HEK293T (cell line): Measurements from ENCODE around the gene EDC4.

Source experiments
- ARNT ChIP-seq: fragments of 450-650 bp; IDR thresholded peaks from 2 replicates; pipeline ENCODE4 v1.6.1; 2017; ENCODE audit warnings: mild to moderate bottlenecking
- FOXM1 ChIP-seq: fragments of 450-650 bp; IDR thresholded peaks from 2 replicates; pipeline ENCODE4 v1.6.1; 2017; ENCODE audit warnings: mild to moderate bottlenecking, borderline replicate concordance
- SP1 ChIP-seq: fragments of 450-650 bp; IDR thresholded peaks from 2 replicates; pipeline ENCODE4 v1.6.1; 2017

DNA sequence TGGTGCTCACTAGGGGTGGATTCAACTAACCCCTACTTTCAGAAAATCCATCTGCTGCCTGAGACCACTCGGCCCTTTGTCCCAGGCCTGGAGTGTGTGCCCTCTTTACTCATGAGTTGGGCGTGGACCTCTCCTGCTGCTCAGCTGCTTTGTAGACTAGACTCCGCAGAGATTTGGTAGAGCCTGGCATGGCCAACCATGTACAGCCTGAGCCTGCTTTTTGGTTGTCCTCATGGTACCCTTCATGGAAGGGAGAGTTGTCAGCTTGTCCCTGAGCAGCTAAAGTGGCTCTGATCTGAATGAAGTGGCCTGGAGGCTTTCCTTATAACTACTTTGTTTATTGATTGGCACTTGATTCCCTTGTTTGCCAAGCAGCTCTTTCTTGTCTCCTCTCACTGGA, 1.5 kb downstream of the EDC4 start:
- TF ChIP-seq ARNT: no peak
- TF ChIP-seq SP1: no peak
- no peak for TF ChIP-seq FOXM1
